Smooth muscle cell (in vitro differentiated cells): ENCODE data around the gene TNFRSF1A. TPM values are rescaled to one million over a fixed set of nuclear protein-coding genes. Genes with fewer than 3 reads are reported as not detected.

Experiments used
- DNase-seq: peaks from one replicate; lab custom pipeline; 2025; ENCODE audit not compliant: unreplicated experiment; lab: John Stamatoyannopoulos, UW
- H2AFZ ChIP-seq: fragments of 200-600 bp; sonication (generic); 2 replicates; pipeline ENCODE4 v1.6.0; 2016; ENCODE audit warnings: antibody characterized with exemption, low read depth, mild to moderate bottlenecking
- H3F3A ChIP-seq: fragments of 200-600 bp; sonication (generic); 2 replicates; pipeline ENCODE4 v1.6.0; 2017; ENCODE audit warnings: antibody characterized with exemption, low read depth
- H3K27ac ChIP-seq: fragments of 200-600 bp; sonication (generic); 2 replicates; pipeline ENCODE4 v1.5.1; 2016; ENCODE audit warnings: low read depth, mild to moderate bottlenecking
- H3K27me3 ChIP-seq: fragments of 200-600 bp; sonication (generic); 2 replicates; pipeline ENCODE4 v1.6.1; 2016; ENCODE audit warnings: low read depth, mild to moderate bottlenecking
- H3K36me3 ChIP-seq: fragments of 200-600 bp; sonication (generic); 2 replicates; pipeline ENCODE4 v1.5.1; 2016; ENCODE audit warnings: low read depth
- H3K4me1 ChIP-seq: fragments of 200-600 bp; sonication (generic); 2 replicates; pipeline ENCODE4 v1.5.1; 2016; ENCODE audit warnings: low read depth
- H3K4me2 ChIP-seq: fragments of 200-600 bp; sonication (generic); 2 replicates; pipeline ENCODE4 v1.6.0; 2016; ENCODE audit warnings: mild to moderate bottlenecking
- H3K4me3 ChIP-seq: fragments of 200-600 bp; sonication (generic); 2 replicates; pipeline ENCODE4 v1.5.1; 2016; ENCODE audit warnings: mild to moderate bottlenecking
- H3K79me2 ChIP-seq: fragments of 200-600 bp; sonication (generic); 2 replicates; pipeline ENCODE4 v1.6.0; 2016; ENCODE audit warnings: low read depth, mild to moderate bottlenecking
- H3K9ac ChIP-seq: fragments of 200-600 bp; sonication (generic); 2 replicates; pipeline ENCODE4 v1.6.0; 2016; ENCODE audit warnings: low read depth
- H3K9me3 ChIP-seq: fragments of 200-600 bp; sonication (generic); replicated peaks from 2 replicates; pipeline ENCODE4 v1.5.1; 2016; ENCODE audit warnings: low read depth
- H4K20me1 ChIP-seq: fragments of 200-600 bp; sonication (generic); 2 replicates; pipeline ENCODE4 v1.6.0; 2016; ENCODE audit warnings: low read depth
- WGBS: methylation state at CpG from one replicate; pipeline ENCODE4 v1.1.7; 2016; ENCODE audit warnings: low lambda C conversion rate; 5-methylcytosine and 5-hydroxymethylcytosine counted together
- polyA plus RNA-seq: library from polyadenylated mRNA; unstranded; fragments of >200 nt; fragmentation: Nextera tagmentation; extraction: Ambion mirVana; gene quantifications from 2 replicates; pipeline ENCODE4 v1.2.1, GENCODE V29; 2016
- total RNA-seq: library from RNA; depleted of rRNA; stranded (reverse); fragments of >200 nt; gene quantifications from 2 replicates; pipeline ENCODE4 v1.2.3, GENCODE V29; 2014
- TF ChIP-seq, protein P1 (sequence below): fragments of 200-600 bp; sonication (generic); IDR thresholded peaks from 2 replicates; pipeline ENCODE4 v1.5.1; 2017; ENCODE audit warnings: borderline replicate concordance, mild to moderate bottlenecking, antibody characterized with exemption; ENCODE audit not compliant: insufficient read depth, poor library complexity, severe bottlenecking

Gene TNFRSF1A
- total and polyA plus RNA-seq, 2 experiments from 2014 or later, result 110 to 144 TPM

DNA sequence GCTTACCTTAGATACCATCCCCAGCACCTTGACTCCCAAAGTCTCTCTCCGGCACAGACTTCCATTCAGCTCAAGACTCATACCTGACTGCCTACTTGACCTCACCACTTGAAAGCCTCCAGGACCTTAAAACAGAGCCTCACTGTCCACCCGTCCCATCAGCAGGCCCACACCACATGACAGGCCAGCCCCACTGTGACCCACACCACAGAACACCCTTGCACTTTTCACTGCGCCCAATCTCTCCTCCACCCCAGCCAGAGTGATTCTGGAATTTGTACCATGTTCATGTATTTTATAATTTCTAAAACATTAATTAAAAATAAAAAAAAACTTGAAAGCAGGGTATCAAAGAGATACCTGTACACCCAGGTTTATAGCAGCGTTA lies 59.4 kb downstream of the TNFRSF1A start:
- 95% methylated on average over 4 of the region's 4 CpGs for WGBS
- H2AFZ ChIP-seq, result no peak overlapping the region
- H3K27me3 ChIP-seq, result no peaks in the 10 kb centered on the region
- TF ChIP-seq, protein P1, sequence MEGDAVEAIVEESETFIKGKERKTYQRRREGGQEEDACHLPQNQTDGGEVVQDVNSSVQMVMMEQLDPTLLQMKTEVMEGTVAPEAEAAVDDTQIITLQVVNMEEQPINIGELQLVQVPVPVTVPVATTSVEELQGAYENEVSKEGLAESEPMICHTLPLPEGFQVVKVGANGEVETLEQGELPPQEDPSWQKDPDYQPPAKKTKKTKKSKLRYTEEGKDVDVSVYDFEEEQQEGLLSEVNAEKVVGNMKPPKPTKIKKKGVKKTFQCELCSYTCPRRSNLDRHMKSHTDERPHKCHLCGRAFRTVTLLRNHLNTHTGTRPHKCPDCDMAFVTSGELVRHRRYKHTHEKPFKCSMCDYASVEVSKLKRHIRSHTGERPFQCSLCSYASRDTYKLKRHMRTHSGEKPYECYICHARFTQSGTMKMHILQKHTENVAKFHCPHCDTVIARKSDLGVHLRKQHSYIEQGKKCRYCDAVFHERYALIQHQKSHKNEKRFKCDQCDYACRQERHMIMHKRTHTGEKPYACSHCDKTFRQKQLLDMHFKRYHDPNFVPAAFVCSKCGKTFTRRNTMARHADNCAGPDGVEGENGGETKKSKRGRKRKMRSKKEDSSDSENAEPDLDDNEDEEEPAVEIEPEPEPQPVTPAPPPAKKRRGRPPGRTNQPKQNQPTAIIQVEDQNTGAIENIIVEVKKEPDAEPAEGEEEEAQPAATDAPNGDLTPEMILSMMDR, result no peak
- no peak overlapping the region for H3K4me3 ChIP-seq
- H3K36me3 ChIP-seq, result no peaks in the 10 kb centered on the region
- no peak overlapping the region for H3K4me2 ChIP-seq
- no peak for DNase-seq
- H4K20me1 ChIP-seq, result no peaks in the 10 kb centered on the region
- H3K9ac ChIP-seq, result no peak overlapping the region
- no peak overlapping the region for H3K27ac ChIP-seq
- H3F3A ChIP-seq, result peaks cover 14% of the 10 kb centered on the region
- H3K79me2 ChIP-seq, result no peaks in the 10 kb centered on the region
- peaks cover 6% of the 10 kb centered on the region for H3K4me1 ChIP-seq
- H3K9me3 ChIP-seq, result no peaks in the 10 kb centered on the region

DNA sequence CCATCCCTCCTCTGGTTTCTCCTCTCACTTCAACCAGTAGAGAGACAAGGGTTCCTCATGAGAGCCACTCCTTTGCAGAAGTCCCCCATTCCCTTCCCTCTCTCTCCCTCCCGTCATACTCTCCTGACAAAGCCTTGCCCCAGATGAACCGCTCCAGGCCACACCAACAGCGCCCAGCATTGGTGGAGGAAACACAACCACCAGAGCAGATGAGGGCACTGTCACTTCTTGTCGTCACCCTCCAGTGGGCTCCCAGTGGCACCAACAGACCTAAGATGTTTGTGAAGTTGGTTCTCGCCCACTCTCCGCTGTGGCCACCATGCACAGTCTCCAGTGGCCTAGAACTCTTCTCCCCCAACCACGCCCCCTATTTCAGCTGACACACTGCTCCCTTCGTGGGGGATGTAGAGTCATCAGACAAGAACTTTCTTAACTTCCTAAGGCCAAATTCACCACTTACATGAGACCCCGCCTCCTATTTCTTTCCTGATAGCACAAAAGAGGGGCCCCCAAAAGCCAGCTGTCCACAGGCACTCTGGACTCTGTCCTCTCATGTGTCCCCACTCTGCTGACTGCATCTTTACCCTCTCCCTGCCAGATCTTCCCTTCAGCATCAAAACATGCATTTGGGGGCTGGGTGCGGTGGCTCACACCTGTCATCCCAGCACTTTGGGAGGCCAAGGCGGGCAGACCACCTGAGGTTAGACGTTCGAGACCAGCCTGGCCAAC lies 60.6 kb downstream of the TNFRSF1A start:
- H3K4me2 ChIP-seq, result no peak overlapping the region
- H3K4me3 ChIP-seq, result no peak overlapping the region
- TF ChIP-seq, protein P1, result no peak
- H3K9ac ChIP-seq, result no peak overlapping the region
- H2AFZ ChIP-seq, result no peak overlapping the region
- no peak for DNase-seq
- peaks cover 12% of the 10 kb centered on the region for H3F3A ChIP-seq
- H3K79me2 ChIP-seq, result no peaks in the 10 kb centered on the region
- H3K27ac ChIP-seq, result no peak overlapping the region
- 97% methylated on average over 13 of the region's 13 CpGs for WGBS
- peaks cover 6% of the 10 kb centered on the region for H3K4me1 ChIP-seq
- no peaks in the 10 kb centered on the region for H3K27me3 ChIP-seq
- no peaks in the 10 kb centered on the region for H3K36me3 ChIP-seq
- no peaks in the 10 kb centered on the region for H4K20me1 ChIP-seq
- H3K9me3 ChIP-seq, result no peaks in the 10 kb centered on the region

DNA sequence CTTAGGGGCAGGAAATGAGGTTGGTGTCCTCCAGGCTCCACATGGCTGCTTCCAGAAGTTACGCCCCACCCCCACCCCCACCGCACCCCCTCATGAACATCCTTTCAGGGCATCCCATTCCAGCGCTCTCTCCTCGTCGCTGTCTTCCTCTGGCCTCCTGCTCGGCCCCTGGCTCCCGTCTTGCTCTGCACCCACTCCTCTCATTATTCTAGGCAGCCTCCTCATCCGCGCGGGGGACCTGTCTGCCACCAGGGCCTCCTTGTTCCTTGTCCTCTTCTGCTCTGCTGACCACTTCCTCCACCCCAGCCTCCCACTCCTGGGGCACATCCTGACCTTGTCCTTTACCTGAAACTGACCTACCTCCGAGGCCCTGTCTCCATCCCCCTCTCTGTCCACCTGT lies 61.2 kb downstream of the TNFRSF1A start:
- peak overlapping the region; percentile 74 for H3K27ac ChIP-seq
- no peaks in the 10 kb centered on the region for H3K9me3 ChIP-seq
- H3K36me3 ChIP-seq, result no peaks in the 10 kb centered on the region
- H2AFZ ChIP-seq, result no peak overlapping the region
- H4K20me1 ChIP-seq, result no peaks in the 10 kb centered on the region
- H3F3A ChIP-seq, result peaks cover 12% of the 10 kb centered on the region
- H3K4me1 ChIP-seq, result peaks cover 6% of the 10 kb centered on the region
- TF ChIP-seq, protein P1, result no peak
- no peaks in the 10 kb centered on the region for H3K79me2 ChIP-seq
- no peak overlapping the region for H3K9ac ChIP-seq
- H3K4me2 ChIP-seq, result no peak overlapping the region
- no peak for DNase-seq
- WGBS, result 82% methylated on average over 10 of the region's 11 CpGs
- H3K4me3 ChIP-seq, result no peak overlapping the region
- H3K27me3 ChIP-seq, result no peaks in the 10 kb centered on the region

DNA sequence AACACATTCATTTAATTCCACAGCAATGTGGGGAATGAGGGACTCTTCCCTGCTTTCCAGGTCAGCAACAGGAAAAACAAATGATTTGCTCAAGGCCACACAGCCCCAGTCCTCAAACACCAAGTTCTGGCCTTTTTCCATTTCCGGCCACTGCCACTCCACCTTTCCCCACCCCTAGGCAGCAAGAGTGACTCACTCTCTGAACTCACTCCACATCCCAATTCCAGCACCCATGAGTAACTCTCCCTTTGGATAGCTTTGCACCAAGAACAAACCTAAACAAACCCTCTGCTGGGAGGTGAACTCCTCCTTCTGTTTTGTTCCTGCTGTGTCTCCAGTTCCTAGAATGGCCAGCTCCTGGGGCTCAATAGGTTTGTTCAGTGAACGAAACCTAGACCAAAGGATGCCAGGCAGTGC lies 61.8 kb downstream of the TNFRSF1A start:
- Histone ChIP-seq H3K27me3 (no peaks in the 10 kb centered on the region), H3K36me3 (no peaks in the 10 kb centered on the region), H3F3A (peaks cover 12% of the 10 kb centered on the region), H3K4me1 (peaks cover 6% of the 10 kb centered on the region), H2AFZ (no peak overlapping the region), H3K9ac (no peak overlapping the region), H3K4me3 (no peak overlapping the region), H3K79me2 (no peaks in the 10 kb centered on the region), H4K20me1 (no peaks in the 10 kb centered on the region), H3K4me2 (peak overlapping the region; percentile 78), H3K9me3 (no peaks in the 10 kb centered on the region), H3K27ac (peak overlapping the region; percentile 74)
- no peak for DNase-seq
- 28% methylated on average over 2 of the region's 2 CpGs for WGBS
- TF ChIP-seq, protein P1, result no peak
